HepG2 (cell line): Measurements from ENCODE around the gene ART4. TPM values are rescaled to one million over a fixed set of nuclear protein-coding genes. Genes with fewer than 3 reads are reported as not detected.

ENCODE experiments used
- ARNT2 ChIP-seq: sonication (generic); formaldehyde crosslinking; IDR thresholded peaks from 2 replicates; pipeline ENCODE4 v1.8.0; 2022; ENCODE audit warnings: mild to moderate bottlenecking, low read depth, missing genetic modification reagents, moderate library complexity
- FOXC1 ChIP-seq: sonication (generic); formaldehyde crosslinking; IDR thresholded peaks from 2 replicates; pipeline ENCODE4 v1.8.0; 2022; ENCODE audit warnings: mild to moderate bottlenecking, missing genetic modification reagents, borderline replicate concordance
- FOXK2 ChIP-seq: fragments of 450-650 bp; IDR thresholded peaks from 2 replicates; pipeline ENCODE4 v1.6.1; 2016
- KLF15 ChIP-seq: sonication (generic); formaldehyde crosslinking; IDR thresholded peaks from 2 replicates; pipeline ENCODE4 v1.8.1; 2023; ENCODE audit warnings: borderline replicate concordance, mild to moderate bottlenecking, inconsistent platforms, missing genetic modification reagents, mixed read lengths
- RBFOX2 ChIP-seq: fragments of 200-400 bp; formaldehyde crosslinking; IDR thresholded peaks from 2 replicates; pipeline ENCODE4 v1.6.1; 2017; ENCODE audit warnings: low read depth, mild to moderate bottlenecking, low read length
- SMAD1 ChIP-seq: sonication (generic); formaldehyde crosslinking; IDR thresholded peaks from 2 replicates; pipeline ENCODE4 v1.4.0; 2020; ENCODE audit warnings: missing genetic modification reagents, low read depth, mild to moderate bottlenecking, borderline replicate concordance
- SRY ChIP-seq: sonication (generic); formaldehyde crosslinking; IDR thresholded peaks from 2 replicates; pipeline ENCODE4 v1.8.0; 2022; ENCODE audit warnings: mild to moderate bottlenecking, missing genetic modification reagents
- TBX3 ChIP-seq: fragments of 450-650 bp; IDR thresholded peaks from 2 replicates; pipeline ENCODE4 v1.6.1; 2017; ENCODE audit warnings: antibody characterized with exemption, mild to moderate bottlenecking, inconsistent platforms, borderline replicate concordance
- XBP1 ChIP-seq: sonication (generic); formaldehyde crosslinking; IDR thresholded peaks from 2 replicates; pipeline ENCODE4 v1.5.0; 2020; ENCODE audit warnings: missing genetic modification reagents
- ZNF235 ChIP-seq: sonication (generic); formaldehyde crosslinking; IDR thresholded peaks from 2 replicates; pipeline ENCODE4 v1.8.1; 2023; ENCODE audit warnings: mild to moderate bottlenecking, missing genetic modification reagents, borderline replicate concordance
- ZNF30 ChIP-seq: sonication (generic); formaldehyde crosslinking; IDR thresholded peaks from 2 replicates; pipeline ENCODE4 v1.5.0; 2020; ENCODE audit warnings: mild to moderate bottlenecking, missing genetic modification reagents
- ZNF766 ChIP-seq: sonication (generic); formaldehyde crosslinking; IDR thresholded peaks from 2 replicates; pipeline ENCODE4 v1.5.0; 2020; ENCODE audit warnings: missing genetic modification reagents, borderline replicate concordance
- polyA plus RNA-seq, 8 experiments: library from polyadenylated mRNA; depleted of rRNA in 3 of 8; stranded (reverse) in 7 of 8; unstranded in 1 of 8; fragments of >200 nt; fragmentation: Illumina TruSeq in 4 of 8; extraction: Trizol in 4 of 8; gene quantifications; 2 replicates each; pipeline versions ENCODE4 v1.2.1 to v1.2.3, GENCODE V29; 2011 to 2016; ENCODE audit warnings: low read depth in 4 of 8, missing spikeins in 1 of 8, mixed read lengths in 1 of 8; ENCODE audit not compliant: insufficient read depth in 1 of 8
- total RNA-seq, 5 experiments: library from RNA; depleted of rRNA; stranded (reverse); fragments of >200 nt; fragmentation: Illumina TruSeq; extraction: Trizol; gene quantifications; 2 replicates each; pipeline ENCODE4 v1.2.3, GENCODE V29; 2016; ENCODE audit warnings: low read depth in 1 of 5
- TF ChIP-seq, protein P1 (sequence below): sonication (generic); formaldehyde crosslinking; IDR thresholded peaks from 2 replicates; pipeline ENCODE4 v1.4.0; 2020; ENCODE audit warnings: missing genetic modification reagents
- TF ChIP-seq, protein P2 (sequence below): sonication (generic); formaldehyde crosslinking; IDR thresholded peaks from 2 replicates; pipeline ENCODE4 v1.5.0; 2020; ENCODE audit warnings: mild to moderate bottlenecking, missing genetic modification reagents
- TF ChIP-seq, protein P3 (sequence below): sonication (generic); formaldehyde crosslinking; IDR thresholded peaks from 2 replicates; pipeline ENCODE4 v1.4.0; 2020; ENCODE audit warnings: mild to moderate bottlenecking, missing genetic modification reagents
- TF ChIP-seq, protein P4 (sequence below): sonication (generic); formaldehyde crosslinking; IDR thresholded peaks from 2 replicates; pipeline ENCODE4 v1.9.0; 2021; ENCODE audit warnings: missing genetic modification reagents, borderline replicate concordance
- TF ChIP-seq, protein P5 (sequence below): sonication (generic); formaldehyde crosslinking; IDR thresholded peaks from 2 replicates; pipeline ENCODE4 v1.9.0; 2021; ENCODE audit warnings: missing genetic modification reagents, borderline replicate concordance

ART4 gene
- total and polyA plus RNA-seq, 2 of the 13 experiments (the other 11 are each of a cell fraction or from before 2014, with no cell fraction given): 17.6 to 20.3 TPM

DNA sequence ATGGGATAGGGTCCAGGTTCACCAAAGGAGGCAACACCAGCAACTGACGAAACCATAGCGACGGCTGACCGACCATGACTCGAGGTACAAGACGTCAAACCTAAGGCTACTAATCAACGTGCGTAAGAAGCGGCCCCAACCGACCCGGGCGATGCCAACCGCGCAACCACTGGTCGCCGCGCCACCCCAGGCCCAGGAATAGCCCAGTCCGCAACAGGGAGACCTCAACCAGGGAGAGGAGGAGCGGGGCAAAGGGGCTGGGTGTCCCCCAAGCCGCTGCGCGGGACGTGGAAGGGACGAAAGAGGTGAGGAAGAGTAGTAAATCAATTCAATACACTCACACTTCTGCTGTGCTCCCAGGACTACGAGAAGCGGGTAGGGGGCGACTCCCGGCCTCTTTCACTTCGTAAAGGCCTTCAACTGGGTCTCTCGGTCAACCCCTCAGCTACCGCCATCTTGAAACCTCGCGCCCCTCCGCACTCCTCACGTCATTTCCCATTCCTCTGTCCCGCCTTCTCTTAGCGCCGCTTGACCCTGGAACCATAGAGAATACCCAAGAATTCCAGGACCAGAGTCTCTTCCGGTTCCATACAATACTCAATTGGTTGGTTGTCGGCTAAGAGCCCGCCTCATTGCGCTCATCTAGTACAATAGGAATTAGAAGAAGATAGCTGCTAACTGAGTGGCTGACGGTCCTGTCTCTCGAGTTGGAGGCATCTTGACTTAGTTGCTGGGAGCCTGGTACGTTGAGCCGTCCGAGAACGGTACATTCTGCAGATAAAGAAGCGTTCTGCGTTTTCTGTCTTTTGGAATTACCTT, 40.1 kb downstream of the ART4 start, which contains the start of the genes C12orf60 and WBP11 (continued):
- TF ChIP-seq, protein P1, sequence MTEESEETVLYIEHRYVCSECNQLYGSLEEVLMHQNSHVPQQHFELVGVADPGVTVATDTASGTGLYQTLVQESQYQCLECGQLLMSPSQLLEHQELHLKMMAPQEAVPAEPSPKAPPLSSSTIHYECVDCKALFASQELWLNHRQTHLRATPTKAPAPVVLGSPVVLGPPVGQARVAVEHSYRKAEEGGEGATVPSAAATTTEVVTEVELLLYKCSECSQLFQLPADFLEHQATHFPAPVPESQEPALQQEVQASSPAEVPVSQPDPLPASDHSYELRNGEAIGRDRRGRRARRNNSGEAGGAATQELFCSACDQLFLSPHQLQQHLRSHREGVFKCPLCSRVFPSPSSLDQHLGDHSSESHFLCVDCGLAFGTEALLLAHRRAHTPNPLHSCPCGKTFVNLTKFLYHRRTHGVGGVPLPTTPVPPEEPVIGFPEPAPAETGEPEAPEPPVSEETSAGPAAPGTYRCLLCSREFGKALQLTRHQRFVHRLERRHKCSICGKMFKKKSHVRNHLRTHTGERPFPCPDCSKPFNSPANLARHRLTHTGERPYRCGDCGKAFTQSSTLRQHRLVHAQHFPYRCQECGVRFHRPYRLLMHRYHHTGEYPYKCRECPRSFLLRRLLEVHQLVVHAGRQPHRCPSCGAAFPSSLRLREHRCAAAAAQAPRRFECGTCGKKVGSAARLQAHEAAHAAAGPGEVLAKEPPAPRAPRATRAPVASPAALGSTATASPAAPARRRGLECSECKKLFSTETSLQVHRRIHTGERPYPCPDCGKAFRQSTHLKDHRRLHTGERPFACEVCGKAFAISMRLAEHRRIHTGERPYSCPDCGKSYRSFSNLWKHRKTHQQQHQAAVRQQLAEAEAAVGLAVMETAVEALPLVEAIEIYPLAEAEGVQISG: peak; percentile 100
- TF ChIP-seq RBFOX2 (peak; percentile 67), KLF15 (CRISPR knock-in tag) (no peak), SMAD1 (CRISPR knock-in tag) (0 out of 2 replicates have a peak, but pooled peaks have one; percentile 47), ZNF30 (CRISPR knock-in tag) (no peak), SRY (peak; percentile 59; the same call in 1 of the 2 replicates), ARNT2 (no peak), ZNF766 (CRISPR knock-in tag) (no peak), XBP1 (CRISPR knock-in tag) (no peak), FOXC1 (CRISPR knock-in tag) (peak; percentile 39; the same call in 1 of the 2 replicates), ZNF235 (CRISPR knock-in tag) (no peak; the same call in 1 of the 2 replicates), FOXK2 (no peak), TBX3 (peak; percentile 93)
- TF ChIP-seq, protein P2, sequence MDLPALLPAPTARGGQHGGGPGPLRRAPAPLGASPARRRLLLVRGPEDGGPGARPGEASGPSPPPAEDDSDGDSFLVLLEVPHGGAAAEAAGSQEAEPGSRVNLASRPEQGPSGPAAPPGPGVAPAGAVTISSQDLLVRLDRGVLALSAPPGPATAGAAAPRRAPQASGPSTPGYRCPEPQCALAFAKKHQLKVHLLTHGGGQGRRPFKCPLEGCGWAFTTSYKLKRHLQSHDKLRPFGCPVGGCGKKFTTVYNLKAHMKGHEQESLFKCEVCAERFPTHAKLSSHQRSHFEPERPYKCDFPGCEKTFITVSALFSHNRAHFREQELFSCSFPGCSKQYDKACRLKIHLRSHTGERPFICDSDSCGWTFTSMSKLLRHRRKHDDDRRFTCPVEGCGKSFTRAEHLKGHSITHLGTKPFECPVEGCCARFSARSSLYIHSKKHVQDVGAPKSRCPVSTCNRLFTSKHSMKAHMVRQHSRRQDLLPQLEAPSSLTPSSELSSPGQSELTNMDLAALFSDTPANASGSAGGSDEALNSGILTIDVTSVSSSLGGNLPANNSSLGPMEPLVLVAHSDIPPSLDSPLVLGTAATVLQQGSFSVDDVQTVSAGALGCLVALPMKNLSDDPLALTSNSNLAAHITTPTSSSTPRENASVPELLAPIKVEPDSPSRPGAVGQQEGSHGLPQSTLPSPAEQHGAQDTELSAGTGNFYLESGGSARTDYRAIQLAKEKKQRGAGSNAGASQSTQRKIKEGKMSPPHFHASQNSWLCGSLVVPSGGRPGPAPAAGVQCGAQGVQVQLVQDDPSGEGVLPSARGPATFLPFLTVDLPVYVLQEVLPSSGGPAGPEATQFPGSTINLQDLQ (CRISPR knock-in tag): no peak
- TF ChIP-seq, protein P3, sequence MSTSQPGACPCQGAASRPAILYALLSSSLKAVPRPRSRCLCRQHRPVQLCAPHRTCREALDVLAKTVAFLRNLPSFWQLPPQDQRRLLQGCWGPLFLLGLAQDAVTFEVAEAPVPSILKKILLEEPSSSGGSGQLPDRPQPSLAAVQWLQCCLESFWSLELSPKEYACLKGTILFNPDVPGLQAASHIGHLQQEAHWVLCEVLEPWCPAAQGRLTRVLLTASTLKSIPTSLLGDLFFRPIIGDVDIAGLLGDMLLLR: no peak
- TF ChIP-seq, protein P4, sequence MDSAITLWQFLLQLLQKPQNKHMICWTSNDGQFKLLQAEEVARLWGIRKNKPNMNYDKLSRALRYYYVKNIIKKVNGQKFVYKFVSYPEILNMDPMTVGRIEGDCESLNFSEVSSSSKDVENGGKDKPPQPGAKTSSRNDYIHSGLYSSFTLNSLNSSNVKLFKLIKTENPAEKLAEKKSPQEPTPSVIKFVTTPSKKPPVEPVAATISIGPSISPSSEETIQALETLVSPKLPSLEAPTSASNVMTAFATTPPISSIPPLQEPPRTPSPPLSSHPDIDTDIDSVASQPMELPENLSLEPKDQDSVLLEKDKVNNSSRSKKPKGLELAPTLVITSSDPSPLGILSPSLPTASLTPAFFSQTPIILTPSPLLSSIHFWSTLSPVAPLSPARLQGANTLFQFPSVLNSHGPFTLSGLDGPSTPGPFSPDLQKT (CRISPR knock-in tag): no peak
- TF ChIP-seq, protein P5, sequence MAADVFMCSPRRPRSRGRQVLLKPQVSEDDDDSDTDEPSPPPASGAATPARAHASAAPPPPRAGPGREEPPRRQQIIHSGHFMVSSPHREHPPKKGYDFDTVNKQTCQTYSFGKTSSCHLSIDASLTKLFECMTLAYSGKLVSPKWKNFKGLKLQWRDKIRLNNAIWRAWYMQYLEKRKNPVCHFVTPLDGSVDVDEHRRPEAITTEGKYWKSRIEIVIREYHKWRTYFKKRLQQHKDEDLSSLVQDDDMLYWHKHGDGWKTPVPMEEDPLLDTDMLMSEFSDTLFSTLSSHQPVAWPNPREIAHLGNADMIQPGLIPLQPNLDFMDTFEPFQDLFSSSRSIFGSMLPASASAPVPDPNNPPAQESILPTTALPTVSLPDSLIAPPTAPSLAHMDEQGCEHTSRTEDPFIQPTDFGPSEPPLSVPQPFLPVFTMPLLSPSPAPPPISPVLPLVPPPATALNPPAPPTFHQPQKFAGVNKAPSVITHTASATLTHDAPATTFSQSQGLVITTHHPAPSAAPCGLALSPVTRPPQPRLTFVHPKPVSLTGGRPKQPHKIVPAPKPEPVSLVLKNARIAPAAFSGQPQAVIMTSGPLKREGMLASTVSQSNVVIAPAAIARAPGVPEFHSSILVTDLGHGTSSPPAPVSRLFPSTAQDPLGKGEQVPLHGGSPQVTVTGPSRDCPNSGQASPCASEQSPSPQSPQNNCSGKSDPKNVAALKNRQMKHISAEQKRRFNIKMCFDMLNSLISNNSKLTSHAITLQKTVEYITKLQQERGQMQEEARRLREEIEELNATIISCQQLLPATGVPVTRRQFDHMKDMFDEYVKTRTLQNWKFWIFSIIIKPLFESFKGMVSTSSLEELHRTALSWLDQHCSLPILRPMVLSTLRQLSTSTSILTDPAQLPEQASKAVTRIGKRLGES (CRISPR knock-in tag): no peak
